NCI-H2227 (cell line): Measurements from ENCODE around the gene GLIS2.

Experiments
- DNase-seq: peaks from one replicate; lab custom pipeline; 2025; ENCODE audit not compliant: unreplicated experiment; lab: John Stamatoyannopoulos, UW

Gene GLIS2

GRCh38 chr16:4369007-4369733, 53.3 kb downstream of the GLIS2 start:
- no peak for DNase-seq

DNA sequence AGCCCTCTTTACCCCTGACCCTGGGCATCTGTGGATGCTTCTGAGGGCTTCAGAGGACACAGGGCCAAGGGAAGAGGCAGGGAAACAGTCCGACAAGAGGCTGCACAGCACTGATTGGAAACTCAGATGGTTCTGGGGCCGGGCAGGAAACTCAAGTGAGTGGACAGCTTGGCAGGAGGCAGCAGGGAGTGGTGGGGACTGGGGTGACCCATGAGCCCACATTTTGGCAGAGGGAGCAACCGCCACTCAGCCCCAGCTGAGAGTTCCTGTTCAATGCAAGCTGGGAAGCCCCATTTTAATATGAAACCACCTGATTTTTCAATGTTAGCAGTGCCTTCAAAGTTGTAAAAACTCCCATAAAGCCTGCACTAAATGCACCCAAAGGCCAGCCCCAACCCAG, 54.3 kb downstream of the GLIS2 start:
- DNase-seq: no peak

- no peak for DNase-seq
Measured at GRCh38 chr16:4370570-4371356, 54.9 kb downstream of the GLIS2 start.

DNA sequence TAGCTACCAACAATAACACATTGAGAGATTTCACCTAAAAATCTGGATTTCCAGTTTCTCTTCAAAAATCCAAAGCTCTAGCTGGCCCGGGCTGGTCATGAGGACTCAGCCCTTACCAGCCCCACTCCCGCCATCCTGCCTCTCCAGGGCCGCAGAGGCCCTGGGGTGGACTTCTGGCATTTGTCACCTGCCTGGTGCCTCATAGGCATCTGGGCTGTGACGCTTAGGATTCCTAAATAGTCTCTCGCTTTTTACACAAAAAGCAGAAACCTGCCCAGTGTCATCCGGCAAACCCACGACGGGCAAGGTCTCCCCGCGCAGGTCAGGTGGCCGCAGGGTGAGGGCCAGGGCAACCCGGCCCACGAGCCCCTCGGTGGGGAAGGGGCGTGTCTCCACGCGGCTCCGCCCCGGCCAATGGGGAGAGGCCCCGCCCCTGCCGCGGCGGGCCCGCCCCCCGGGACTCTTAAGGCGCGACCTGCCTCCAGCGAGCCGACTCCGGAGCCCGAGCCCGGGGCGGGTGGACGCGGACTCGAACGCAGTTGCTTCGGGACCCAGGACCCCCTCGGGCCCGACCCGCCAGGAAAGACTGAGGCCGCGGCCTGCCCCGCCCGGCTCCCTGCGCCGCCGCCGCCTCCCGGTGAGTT, 55.6 kb downstream of the GLIS2 start, which contains the start of gene VASN:
Gene VASN, plus strand, starts transcription at position 492 of the 644 bp plus-strand sequence. CDS start 9,030 bp downstream, outside the sequence.
- DNase-seq: no peak

DNA sequence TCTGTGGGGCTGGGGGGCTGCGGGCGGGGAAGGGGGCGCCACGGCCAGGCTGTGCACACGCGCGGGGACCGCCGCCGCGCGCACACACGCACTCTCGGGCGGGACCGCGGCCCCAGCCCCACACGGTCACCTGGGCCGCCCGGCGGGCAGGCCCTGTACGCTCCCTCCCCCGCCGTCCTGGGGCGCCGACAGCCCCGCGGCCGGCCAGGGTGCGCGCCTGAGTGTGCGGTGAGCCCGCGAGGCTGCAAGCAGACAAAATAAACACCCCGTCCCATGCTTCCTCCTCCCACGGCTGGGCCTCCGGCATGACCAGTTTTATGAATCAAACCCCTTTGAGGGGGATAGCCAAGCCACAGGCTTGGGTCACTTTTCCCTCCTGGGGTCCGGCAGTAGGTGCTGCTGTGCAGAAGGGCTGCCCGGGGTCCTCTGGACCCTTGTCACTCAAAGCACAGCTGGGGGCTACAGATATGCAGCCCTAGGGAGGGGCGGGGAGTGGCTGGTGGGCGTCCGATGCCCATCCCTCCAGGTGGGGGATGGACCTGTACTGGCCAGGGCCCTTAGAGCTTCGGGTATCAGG, 56.2 kb downstream of the GLIS2 start:
- DNase-seq: no peak

DNA sequence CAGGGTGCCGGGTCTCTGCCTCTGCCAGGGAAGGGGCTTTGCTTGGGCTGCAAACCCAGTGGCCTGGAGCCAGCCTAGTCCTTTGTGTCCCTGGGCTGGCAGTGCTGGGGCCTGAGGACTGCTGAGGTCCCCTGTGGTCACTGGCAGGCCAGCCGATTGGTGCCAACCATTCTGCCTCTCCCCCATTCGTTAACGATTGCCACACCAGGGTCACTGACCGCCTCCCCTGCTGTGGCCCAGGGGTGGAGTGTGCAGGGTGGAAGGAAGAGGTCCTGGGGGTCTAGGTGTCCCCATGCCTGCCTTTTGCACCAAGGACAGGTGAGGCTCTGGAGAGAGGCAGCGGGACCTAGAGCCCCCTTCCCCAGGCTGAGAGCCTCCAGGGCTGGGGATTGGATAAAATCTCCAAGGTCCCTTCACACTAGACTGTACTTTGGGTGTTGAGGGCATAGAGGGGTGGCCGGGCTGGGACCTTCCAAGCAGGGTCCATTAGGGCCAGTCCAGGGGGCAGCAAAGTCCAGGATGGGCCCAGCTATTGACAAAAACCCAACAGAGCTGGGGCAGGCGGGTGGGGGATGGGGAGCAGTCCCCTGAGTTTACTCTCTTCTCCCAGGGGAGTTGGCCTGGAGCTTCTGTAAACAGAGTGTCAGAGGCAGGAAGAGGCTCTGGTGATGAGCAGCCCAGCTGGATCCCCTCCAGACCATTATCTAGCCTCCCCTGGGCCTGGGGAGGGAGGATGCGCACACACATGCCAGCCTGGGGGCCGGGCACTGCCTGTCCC, 56.9 kb downstream of the GLIS2 start:
- no peak for DNase-seq

- DNase-seq: no peak
Measured at GRCh38 chr16:4373356-4373908, 57.6 kb downstream of the GLIS2 start.

- DNase-seq: peak; percentile 43
Measured at GRCh38 chr16:4373909-4374742, 58.3 kb downstream of the GLIS2 start.

- DNase-seq: no peak
Measured at GRCh38 chr16:4375717-4376116, 59.9 kb downstream of the GLIS2 start.

DNA sequence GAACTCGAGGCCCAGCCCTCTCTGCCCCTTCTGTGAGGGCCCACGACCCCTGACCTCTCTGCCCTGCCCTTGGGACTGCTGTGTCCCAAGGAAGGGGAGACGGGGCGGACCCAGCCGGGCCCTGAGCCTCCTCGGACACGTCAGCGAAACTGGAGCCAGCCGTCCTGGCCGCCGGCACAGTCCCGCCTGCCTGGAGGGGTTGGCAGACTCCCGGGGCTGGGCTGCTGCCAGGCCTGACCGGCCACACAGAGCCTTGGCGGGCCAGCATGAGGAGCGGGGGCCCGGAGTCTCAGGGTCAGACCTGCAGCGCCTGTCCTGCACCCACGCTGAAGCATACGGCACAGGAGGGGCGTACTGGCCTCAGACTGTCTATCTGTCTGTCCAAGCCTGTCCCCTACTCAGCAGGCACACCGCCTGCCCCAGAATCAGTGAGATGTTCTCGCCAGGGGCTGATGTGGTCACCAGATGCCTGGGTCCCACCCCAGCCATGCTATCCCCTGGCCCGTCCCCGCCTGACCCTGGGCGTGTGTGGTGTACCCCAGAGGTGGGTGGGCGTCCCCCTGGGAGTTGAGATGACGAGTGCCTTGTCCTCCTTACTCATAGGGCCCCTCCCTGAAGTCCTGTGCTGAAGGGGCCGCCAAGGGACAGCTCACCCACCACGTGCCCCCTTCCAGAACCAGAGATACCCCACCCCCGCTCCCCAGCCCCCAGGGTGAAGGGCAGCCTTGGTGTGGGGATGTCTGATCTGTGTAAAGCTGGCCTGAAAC, 60.4 kb downstream of the GLIS2 start:
- DNase-seq: no peak

GRCh38 chr16:4376893-4377572, 61.2 kb downstream of the GLIS2 start:
- DNase-seq: no peak

GRCh38 chr16:4377573-4378154, 61.8 kb downstream of the GLIS2 start:
- DNase-seq: no peak

GRCh38 chr16:4378161-4378666, 62.3 kb downstream of the GLIS2 start:
- DNase-seq: no peak

- DNase-seq: no peak
Measured at GRCh38 chr16:4378999-4379690, 63.3 kb downstream of the GLIS2 start.

- peak; percentile 52 for DNase-seq
Measured at GRCh38 chr16:4380119-4381063, 64.5 kb downstream of the GLIS2 start.
